Keratinocyte (primary cell): Measurements from ENCODE around the gene NCS1.

Experiments
- CTCF ChIP-seq, 3 experiments: IDR thresholded peaks in 1 of 3; conservative IDR thresholded peaks in 1 of 3; optimal IDR thresholded peaks in 1 of 3; 2 replicates in 2 of 3; 3 replicates in 1 of 3; pipeline versions ENCODE3 to v1.5.1; 2011; ENCODE audit warnings: low read length in 3 of 3, mild to moderate bottlenecking in 3 of 3, moderate library complexity in 2 of 3, control low read depth in 1 of 3, inconsistent platforms in 1 of 3; ENCODE audit not compliant: insufficient read depth in 2 of 3; ENCODE audit errors: extremely low read depth in 1 of 3
- EZH2 ChIP-seq: IDR thresholded peaks from one replicate; pipeline ENCODE4 v1.6.1; 2012; ENCODE audit warnings: inconsistent platforms, mild to moderate bottlenecking, low read length, moderate library complexity

GRCh38 chr9:130229759-130230158 is 57.6 kb downstream of the NCS1 start:
- no peak for TF ChIP-seq CTCF (optimal IDR thresholded peaks at IDR 0.05 in 1 of 3, IDR thresholded peaks at IDR 0.05 in 1 of 3, conservative IDR thresholded peaks at IDR 0.05 in 1 of 3; ENCODE audit: extremely low read depth in 1 of 3, insufficient read depth in 2 of 3, low read length in 3 of 3)
- TF ChIP-seq EZH2, result no peak
